Transverse colon (tissue), 4 donors: ENCODE data around the gene CSF1R.

Source experiments
- CTCF ChIP-seq, 5 experiments: fragments of 200-600 bp in 3 of 5; fragments of 450-650 bp in 2 of 5; sonication (generic) in 3 of 5; IDR thresholded peaks; 1 replicate in 2 of 5; 2 replicates in 3 of 5; pipeline ENCODE4 v1.5.1; 2016 to 2017; ENCODE audit warnings: antibody characterized with exemption in 5 of 5, inconsistent platforms in 3 of 5, mild to moderate bottlenecking in 2 of 5, moderate library complexity in 1 of 5
- POLR2A ChIP-seq: fragments of 450-650 bp; IDR thresholded peaks from one replicate; pipeline ENCODE4 v1.6.1; 2016; ENCODE audit warnings: antibody characterized with exemption, mild to moderate bottlenecking, moderate library complexity
- POLR2AphosphoS5 ChIP-seq, 3 donors: sonication (generic); formaldehyde crosslinking; IDR thresholded peaks; one replicate each; pipeline ENCODE4 v1.6.1; 2016; ENCODE audit warnings: antibody characterized with exemption in 3 of 3

GRCh38 chr5:150042459-150042858 lies 43.9 kb downstream of the CSF1R start:
- TF ChIP-seq CTCF (IDR thresholded peaks at IDR 0.05) (no peak), POLR2AphosphoS5 (IDR thresholded peaks at IDR 0.05) (no peak), POLR2A (no peak)
